Rectal smooth muscle tissue (tissue), 1 donor: Measurements from ENCODE around the gene TFF3.
A peak's percentile ranks its signal among the peaks of the same experiment; 100 is the strongest.

Experiments
- H3K27ac ChIP-seq: one replicate; pipeline ENCODE4 v1.7.0; 2013; ENCODE audit warnings: low read depth, low read length, inconsistent platforms
- H3K27me3 ChIP-seq: one replicate; pipeline ENCODE4 v1.7.0; 2013; ENCODE audit warnings: low read length; ENCODE audit not compliant: control insufficient read depth, insufficient read depth
- H3K36me3 ChIP-seq: one replicate; pipeline ENCODE4 v1.7.0; 2013; ENCODE audit warnings: low read length; ENCODE audit not compliant: control insufficient read depth, insufficient read depth
- H3K4me1 ChIP-seq: one replicate; pipeline ENCODE4 v1.7.0; 2013; ENCODE audit warnings: low read length; ENCODE audit not compliant: control insufficient read depth, insufficient read depth
- H3K4me3 ChIP-seq: one replicate; pipeline ENCODE4 v1.7.0; 2013; ENCODE audit warnings: low read length
- H3K9ac ChIP-seq: one replicate; pipeline ENCODE4 v1.7.0; 2013; ENCODE audit warnings: low read length

TFF3 gene, protein sequence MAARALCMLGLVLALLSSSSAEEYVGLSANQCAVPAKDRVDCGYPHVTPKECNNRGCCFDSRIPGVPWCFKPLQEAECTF

DNA sequence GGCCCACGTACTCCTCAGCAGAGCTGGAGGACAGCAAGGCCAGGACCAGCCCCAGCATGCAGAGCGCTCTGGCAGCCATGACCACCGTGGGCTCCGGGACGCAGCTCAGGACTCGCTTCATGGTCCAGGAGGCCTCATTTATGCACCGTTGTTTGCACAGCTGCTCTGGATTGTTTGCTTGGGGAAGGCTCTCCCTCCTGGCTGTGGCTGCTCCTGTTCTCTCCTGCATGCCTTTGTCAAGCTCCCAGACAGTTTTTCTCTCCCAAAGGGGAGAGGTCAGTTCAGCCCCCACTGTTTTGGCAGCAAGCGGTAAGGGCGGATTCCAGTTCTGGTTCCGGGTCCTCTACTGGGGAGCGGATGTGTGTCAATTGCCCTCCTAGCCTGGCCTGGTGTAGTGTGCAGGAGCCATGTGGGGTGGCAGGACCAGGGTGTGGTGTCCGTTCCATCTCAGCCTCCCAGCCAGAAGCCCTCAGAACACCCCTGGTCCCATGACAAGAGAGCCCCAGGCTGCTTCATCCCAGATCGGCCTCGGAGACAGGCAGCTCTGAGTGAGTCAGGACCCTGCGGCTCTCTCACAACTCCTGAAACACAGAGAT lies at the start of gene TFF3:
Gene TFF3 (minus strand): TSS at position 114 of the 596 bp plus-strand sequence. CDS start 35 bp downstream, at position 79.
- Histone ChIP-seq H3K4me3 (peak within 1 kb of the TSS; percentile 16), H3K27me3 (no peaks in the 10 kb centered on the region), H3K9ac (no peak within 1 kb of the TSS), H3K27ac (no peak within 1 kb of the TSS), H3K4me1 (no peaks in the 10 kb centered on the region), H3K36me3 (no peaks in the 10 kb centered on the region)

DNA sequence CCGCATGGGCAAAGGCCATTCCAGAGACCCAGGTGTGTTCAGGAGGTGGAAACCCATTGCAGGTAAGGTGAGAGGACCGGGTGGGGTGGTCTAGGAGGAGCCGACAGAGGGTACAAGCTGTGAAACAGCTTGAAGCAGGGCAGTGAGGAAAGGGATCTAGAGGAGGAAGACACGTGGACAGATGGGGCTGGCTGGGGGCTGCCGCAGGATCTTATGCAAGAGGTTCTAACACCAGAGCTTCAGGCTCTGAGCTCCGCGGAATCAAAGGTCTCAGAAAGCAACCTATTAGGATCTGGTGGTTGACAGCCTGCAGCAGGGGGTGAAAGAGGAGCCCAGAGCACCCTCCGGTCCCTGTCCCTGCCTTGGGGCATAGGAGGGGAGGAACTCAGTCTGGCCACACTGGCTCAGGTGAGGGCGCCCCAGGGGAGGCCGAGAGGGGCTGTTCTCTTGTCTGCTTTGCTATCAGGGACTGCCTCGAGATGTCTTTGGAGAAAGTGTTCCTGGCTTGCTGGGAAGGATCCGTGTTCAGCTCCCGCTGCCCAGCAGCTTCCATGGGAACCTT lies 49.2 kb upstream of the TFF3 start:
- Histone ChIP-seq H3K27ac (no peak overlapping the region), H3K27me3 (no peaks in the 10 kb centered on the region), H3K9ac (no peak overlapping the region)

DNA sequence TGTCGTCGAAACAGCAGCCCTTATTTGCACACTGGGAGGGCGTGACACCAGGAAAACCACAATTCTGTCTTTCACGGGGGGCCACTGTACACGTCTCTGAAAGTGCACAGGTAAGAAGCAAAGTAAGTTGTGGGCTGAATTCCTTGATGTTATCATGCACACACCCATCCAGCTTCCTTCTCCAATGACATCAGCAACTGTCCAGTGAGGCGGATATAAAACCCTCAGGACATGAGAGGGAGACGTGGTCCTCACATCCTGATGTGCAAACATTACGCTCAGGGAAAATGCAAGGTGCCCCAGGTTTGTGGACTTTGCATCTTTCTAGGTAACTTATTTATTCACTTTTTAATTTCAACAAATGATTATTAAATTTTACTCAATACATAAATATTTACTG lies 48.1 kb upstream of the TFF3 start:
- Histone ChIP-seq H3K4me1 (no peaks in the 10 kb centered on the region), H3K27me3 (peaks cover under 1% of the 10 kb centered on the region), H3K36me3 (no peaks in the 10 kb centered on the region), H3K27ac (no peak overlapping the region), H3K4me3 (no peak overlapping the region), H3K9ac (no peak overlapping the region)

More for the DNA sequence above, 49.2 kb upstream of the TFF3 start:
- Histone ChIP-seq H3K4me3 (no peak overlapping the region), H3K36me3 (no peaks in the 10 kb centered on the region), H3K4me1 (no peaks in the 10 kb centered on the region)

DNA sequence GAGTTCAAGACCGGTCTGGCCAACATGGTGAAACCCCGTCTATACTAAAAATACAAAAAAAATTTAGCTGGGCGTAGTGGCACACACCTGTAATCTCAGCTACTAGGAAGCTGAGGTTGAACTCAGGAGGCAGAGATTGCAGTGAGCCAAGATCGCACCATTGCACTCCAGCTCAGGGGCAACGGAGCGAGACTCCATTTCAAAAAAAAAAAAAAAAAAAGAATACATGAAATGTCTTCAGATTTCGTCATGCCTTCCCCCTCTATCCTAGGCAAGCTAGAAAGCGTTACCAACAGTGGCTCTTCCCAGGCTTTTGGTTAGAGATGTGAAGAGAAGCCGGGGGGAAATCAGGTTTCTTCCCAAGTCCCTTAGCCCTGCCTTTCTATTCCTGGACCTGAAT lies 47.5 kb upstream of the TFF3 start:
- H3K27me3 ChIP-seq = peaks cover 3% of the 10 kb centered on the region
- H3K4me1 ChIP-seq = no peaks in the 10 kb centered on the region
- H3K27ac ChIP-seq = no peak overlapping the region
- no peak overlapping the region for H3K4me3 ChIP-seq
- no peak overlapping the region for H3K9ac ChIP-seq
- H3K36me3 ChIP-seq = no peaks in the 10 kb centered on the region

DNA sequence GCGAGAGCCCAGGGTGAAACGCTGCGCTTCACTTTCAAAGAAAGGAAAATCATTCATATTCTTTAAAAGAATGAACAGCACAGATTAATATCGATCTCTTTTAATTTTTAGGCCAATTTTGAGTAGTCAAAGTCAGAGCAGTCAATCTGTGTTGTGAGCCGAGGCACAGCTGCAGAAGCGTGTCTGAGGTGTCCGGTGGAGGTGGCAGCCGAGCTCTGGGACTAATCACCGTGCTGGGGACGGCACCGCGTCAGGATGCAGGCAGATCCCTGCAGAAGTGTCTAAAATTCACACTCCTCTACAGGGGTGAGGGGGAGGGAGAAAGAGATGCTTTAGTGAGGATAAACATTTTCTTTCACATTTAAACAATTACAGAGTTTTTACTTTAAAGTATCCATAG lies 47.0 kb upstream of the TFF3 start:
- Histone ChIP-seq H3K4me1 (no peaks in the 10 kb centered on the region), H3K27me3 (peaks cover 3% of the 10 kb centered on the region), H3K36me3 (no peaks in the 10 kb centered on the region), H3K27ac (no peak overlapping the region), H3K9ac (no peak overlapping the region), H3K4me3 (no peak overlapping the region)

DNA sequence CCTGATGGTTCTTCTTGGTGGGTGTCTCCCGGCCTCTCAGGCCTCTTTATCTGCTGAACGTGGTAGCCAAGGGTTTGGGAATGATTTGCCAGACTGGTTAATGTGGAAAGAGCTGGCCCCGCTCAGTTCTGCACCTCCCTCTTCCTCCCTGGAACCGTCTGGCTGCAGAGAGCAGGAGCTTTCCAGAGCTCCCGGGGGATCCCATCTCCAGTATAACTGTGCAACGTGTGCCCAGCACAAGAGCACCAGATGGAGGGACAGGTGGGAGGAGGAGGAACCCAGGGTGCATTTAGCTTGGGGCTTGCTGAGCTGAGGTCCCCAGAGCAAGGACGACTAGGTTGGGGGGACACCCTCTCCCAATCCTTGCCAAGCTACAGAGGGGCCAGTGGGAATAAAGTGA lies 46.1 kb upstream of the TFF3 start:
- Histone ChIP-seq H3K4me3 (no peak overlapping the region), H3K36me3 (no peaks in the 10 kb centered on the region), H3K4me1 (no peaks in the 10 kb centered on the region), H3K27ac (no peak overlapping the region), H3K27me3 (peaks cover 3% of the 10 kb centered on the region), H3K9ac (no peak overlapping the region)

DNA sequence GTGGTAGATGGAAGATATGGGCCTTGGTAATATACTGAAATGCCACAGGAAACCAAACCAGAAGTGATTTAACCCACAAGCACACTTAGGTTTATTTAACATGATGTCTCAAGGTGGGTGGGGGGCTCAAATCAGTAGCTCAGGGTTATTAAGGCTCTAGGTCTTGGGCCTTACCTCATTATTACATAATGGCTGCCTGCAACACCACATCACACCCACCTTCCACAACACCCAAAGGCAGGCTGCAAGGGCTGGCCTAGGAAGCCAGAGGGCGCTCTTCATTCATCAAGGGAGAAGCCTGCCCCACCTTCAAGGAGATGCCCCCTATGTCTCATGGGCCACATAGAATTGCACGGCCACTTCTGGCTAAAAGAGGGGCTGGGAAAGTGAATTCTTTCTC lies 45.1 kb upstream of the TFF3 start:
- no peak overlapping the region for H3K4me3 ChIP-seq
- no peak overlapping the region for H3K9ac ChIP-seq
- H3K27ac ChIP-seq = no peak overlapping the region
- H3K27me3 ChIP-seq = peaks cover 3% of the 10 kb centered on the region
- no peaks in the 10 kb centered on the region for H3K4me1 ChIP-seq
- no peaks in the 10 kb centered on the region for H3K36me3 ChIP-seq

DNA sequence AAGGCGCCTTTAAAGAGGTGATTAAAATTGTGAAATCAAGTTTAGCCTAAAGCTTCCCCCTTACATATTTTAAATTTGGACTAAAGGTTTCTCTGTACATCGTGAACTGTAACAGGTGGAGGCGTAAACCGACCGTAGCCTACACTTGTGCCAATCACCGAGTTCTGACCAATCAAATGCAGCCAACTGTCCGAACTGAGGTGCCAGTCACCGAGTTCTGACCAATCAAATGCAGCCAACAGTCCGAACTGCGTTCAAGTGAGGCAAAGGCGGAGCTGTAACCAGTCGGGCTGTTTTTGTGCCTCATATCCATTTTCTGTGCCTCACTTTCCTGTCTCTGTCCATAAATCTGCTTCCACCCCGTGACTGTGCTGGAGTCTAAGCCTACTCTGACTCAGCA lies 43.7 kb upstream of the TFF3 start:
- Histone ChIP-seq H3K27ac (no peak overlapping the region), H3K9ac (no peak overlapping the region), H3K4me3 (no peak overlapping the region), H3K4me1 (no peaks in the 10 kb centered on the region), H3K27me3 (peaks cover 3% of the 10 kb centered on the region), H3K36me3 (no peaks in the 10 kb centered on the region)

DNA sequence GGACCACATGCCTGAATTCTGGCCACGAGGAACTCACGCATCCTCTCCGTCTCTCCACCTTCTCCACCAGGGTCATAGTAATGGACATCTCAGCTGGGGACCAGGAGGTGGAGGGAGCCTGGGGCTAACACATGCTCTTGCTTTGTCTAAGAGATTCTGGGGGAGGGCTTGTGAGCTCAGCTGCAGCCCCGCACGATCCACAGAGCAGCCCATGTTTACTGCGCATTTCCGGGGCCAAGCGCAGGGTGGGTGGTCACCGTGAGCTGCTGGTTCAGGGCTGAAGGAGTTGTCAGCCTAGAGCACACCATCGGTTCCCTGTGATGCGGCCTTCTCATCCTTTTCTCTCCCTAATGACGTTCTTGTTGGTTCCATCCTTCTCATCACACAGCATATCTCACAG lies 43.1 kb upstream of the TFF3 start:
- no peaks in the 10 kb centered on the region for H3K4me1 ChIP-seq
- peaks cover 3% of the 10 kb centered on the region for H3K27me3 ChIP-seq
- no peak overlapping the region for H3K4me3 ChIP-seq
- H3K36me3 ChIP-seq = no peaks in the 10 kb centered on the region
- no peak overlapping the region for H3K9ac ChIP-seq
- H3K27ac ChIP-seq = no peak overlapping the region

DNA sequence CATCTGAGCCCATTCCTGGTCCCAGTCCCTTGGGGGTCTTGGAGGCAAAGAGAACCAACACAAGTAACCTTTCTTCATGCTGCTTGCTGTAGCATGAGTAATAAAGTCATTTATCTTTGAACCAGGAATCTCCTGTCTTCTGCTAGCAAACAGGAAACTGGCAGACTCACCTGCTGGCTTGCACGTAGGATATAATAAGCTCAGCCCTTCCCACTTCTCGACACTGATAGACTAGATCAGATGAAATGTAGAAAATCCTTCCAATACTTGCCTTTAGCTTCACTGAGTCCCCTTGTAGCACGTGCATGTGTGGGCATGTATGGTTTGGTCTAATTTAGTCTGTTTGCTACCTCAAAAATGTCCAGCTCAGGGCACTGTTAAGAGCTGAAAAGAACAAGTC lies 42.1 kb upstream of the TFF3 start:
- no peak overlapping the region for H3K27ac ChIP-seq
- peaks cover 3% of the 10 kb centered on the region for H3K27me3 ChIP-seq
- H3K36me3 ChIP-seq = no peaks in the 10 kb centered on the region
- H3K9ac ChIP-seq = no peak overlapping the region
- no peak overlapping the region for H3K4me3 ChIP-seq
- no peaks in the 10 kb centered on the region for H3K4me1 ChIP-seq

DNA sequence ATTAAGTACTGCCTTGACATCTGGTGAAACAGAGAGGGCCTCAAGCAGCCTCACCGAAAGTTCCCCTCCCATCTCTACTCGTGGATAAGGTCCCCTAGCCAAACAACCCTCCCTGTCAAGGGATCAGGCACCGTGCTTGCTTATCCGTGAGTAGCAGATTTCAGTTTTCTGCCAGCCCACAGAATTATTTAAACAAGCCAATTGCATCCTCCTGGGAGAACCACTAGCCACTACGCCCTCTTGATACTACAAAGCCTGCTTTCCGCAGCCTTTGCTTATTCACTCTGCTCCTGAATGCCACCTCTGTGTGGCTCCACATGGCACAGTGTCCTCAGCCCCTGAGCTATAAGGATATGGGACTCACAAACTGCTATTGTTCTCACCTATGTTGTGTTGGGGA lies 41.4 kb upstream of the TFF3 start:
- H3K27ac ChIP-seq = no peak overlapping the region
- H3K27me3 ChIP-seq = peaks cover 3% of the 10 kb centered on the region
- H3K9ac ChIP-seq = no peak overlapping the region

DNA sequence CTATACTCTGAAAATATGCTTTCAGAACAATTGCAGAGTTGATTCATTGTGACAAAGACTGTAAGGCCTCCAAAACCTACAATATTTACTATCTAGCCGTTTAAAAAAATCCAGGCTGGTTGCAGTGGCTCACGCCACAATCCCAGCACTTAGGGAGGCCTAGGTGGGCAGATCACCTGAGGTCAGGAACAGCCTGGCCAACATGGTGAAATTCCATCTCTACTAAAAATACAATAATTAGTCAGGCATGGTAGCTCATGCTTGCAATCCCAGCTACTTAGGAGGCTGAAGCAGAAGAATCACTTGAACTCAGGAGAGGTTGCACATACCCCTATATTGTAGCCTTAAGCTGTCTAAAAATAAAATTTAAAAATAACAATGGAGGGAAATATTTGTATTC lies 40.8 kb upstream of the TFF3 start:
- no peaks in the 10 kb centered on the region for H3K36me3 ChIP-seq
- H3K27ac ChIP-seq = no peak overlapping the region
- no peaks in the 10 kb centered on the region for H3K4me1 ChIP-seq
- H3K9ac ChIP-seq = no peak overlapping the region
- peaks cover 3% of the 10 kb centered on the region for H3K27me3 ChIP-seq
- no peak overlapping the region for H3K4me3 ChIP-seq

More for the DNA sequence above, 41.4 kb upstream of the TFF3 start:
- H3K4me1 ChIP-seq = no peaks in the 10 kb centered on the region
- H3K4me3 ChIP-seq = no peak overlapping the region
- no peaks in the 10 kb centered on the region for H3K36me3 ChIP-seq

DNA sequence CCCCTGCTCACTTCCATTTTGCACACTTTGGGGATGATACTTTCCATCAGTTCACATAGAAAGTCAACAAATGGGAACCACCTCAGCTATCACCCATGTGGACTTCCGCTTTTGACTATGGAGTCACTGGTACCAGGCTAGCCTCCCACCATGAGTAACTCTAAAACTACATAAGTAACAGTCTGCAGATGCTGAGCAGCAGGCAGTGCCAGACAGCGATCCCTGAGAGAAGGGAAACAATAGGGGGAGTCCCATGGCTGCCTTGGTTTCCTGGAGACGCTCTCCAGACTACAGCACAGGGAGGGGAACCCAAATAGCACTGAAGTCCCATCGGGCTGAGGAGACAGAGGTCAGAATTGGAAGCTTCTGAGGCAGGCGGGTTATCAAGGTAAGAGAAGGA lies 38.4 kb upstream of the TFF3 start:
- no peak overlapping the region for H3K9ac ChIP-seq
- H3K4me1 ChIP-seq = no peaks in the 10 kb centered on the region
- H3K27ac ChIP-seq = no peak overlapping the region

More for the DNA sequence above, 38.4 kb upstream of the TFF3 start:
- Histone ChIP-seq H3K4me3 (no peak overlapping the region), H3K36me3 (no peaks in the 10 kb centered on the region), H3K27me3 (peaks cover 3% of the 10 kb centered on the region)
